Fibroblast of lung (primary cell): ENCODE measurements around the gene SUSD6. TPM values are rescaled to one million over a fixed set of nuclear protein-coding genes. Genes with fewer than 3 reads are reported as not detected.
A peak's percentile ranks its signal among the peaks of the same experiment; 100 is the strongest.

Experiments used
- DNase-seq, 2 donors: peaks; one replicate each; pipeline versions ENCODE4 v3.0.0 to v3.0.0-alpha.2; 2010; ENCODE audit warnings: low read depth in 2 of 2
- H2AFZ ChIP-seq: 2 replicates; pipeline ENCODE4 v1.5.1; 2012; ENCODE audit warnings: low read length, control low read depth, inconsistent platforms
- H3K27ac ChIP-seq: 2 replicates; pipeline ENCODE4 v1.5.1; 2011; ENCODE audit warnings: low read length, control low read depth; ENCODE audit not compliant: insufficient read depth
- H3K27me3 ChIP-seq: 2 replicates; pipeline ENCODE4 v1.5.1; 2011; ENCODE audit warnings: mild to moderate bottlenecking, low read length; ENCODE audit not compliant: control insufficient read depth, insufficient read depth
- H3K36me3 ChIP-seq: 2 replicates; pipeline ENCODE4 v1.5.1; 2011; ENCODE audit warnings: low read length; ENCODE audit not compliant: control insufficient read depth, insufficient read depth
- H3K4me1 ChIP-seq: 2 replicates; pipeline ENCODE4 v1.5.1; 2011; ENCODE audit warnings: low read length; ENCODE audit not compliant: control insufficient read depth, insufficient read depth; ENCODE audit errors: extremely low read depth
- H3K4me2 ChIP-seq: 2 replicates; pipeline ENCODE4 v1.5.1; 2011; ENCODE audit warnings: low read length, control low read depth; ENCODE audit not compliant: insufficient read depth; ENCODE audit errors: extremely low read depth
- H3K4me3 ChIP-seq, 4 experiments: fragments of 200-600 bp in 1 of 4; sonication (generic) in 1 of 4; replicated peaks in 1 of 4; 2 replicates each; pipeline ENCODE4 v1.5.1; 2011 to 2016; ENCODE audit warnings: low read length in 4 of 4, low read depth in 3 of 4, mild to moderate bottlenecking in 3 of 4, control low read depth in 2 of 4, inconsistent platforms in 1 of 4, mixed read lengths in 1 of 4; ENCODE audit not compliant: insufficient read depth in 1 of 4; ENCODE audit errors: control extremely low read depth in 1 of 4
- H3K79me2 ChIP-seq: 2 replicates; pipeline ENCODE4 v1.5.1; 2012; ENCODE audit warnings: mild to moderate bottlenecking, low read length, inconsistent platforms; ENCODE audit not compliant: control insufficient read depth, insufficient read depth
- H3K9ac ChIP-seq: 2 replicates; pipeline ENCODE4 v1.5.1; 2011; ENCODE audit warnings: mild to moderate bottlenecking, low read length, control low read depth; ENCODE audit not compliant: insufficient read depth
- H3K9me3 ChIP-seq: 2 replicates; pipeline ENCODE4 v1.5.1; 2012; ENCODE audit warnings: low read depth, low read length; ENCODE audit not compliant: control insufficient read depth, insufficient read depth
- H4K20me1 ChIP-seq: 2 replicates; pipeline ENCODE4 v1.5.1; 2011; ENCODE audit warnings: low read length; ENCODE audit not compliant: control insufficient read depth, insufficient read depth; ENCODE audit errors: extremely low read depth
- CTCF ChIP-seq, 2 donors: IDR thresholded peaks in 1 of 2; conservative IDR thresholded peaks in 1 of 2; 1 replicate in 1 of 2; 2 replicates in 1 of 2; pipeline ENCODE4 v1.5.1; 2011 to 2012; ENCODE audit warnings: low read length in 2 of 2, control low read depth in 1 of 2, inconsistent platforms in 1 of 2, low read depth in 1 of 2, mild to moderate bottlenecking in 1 of 2
- EZH2 ChIP-seq: IDR thresholded peaks from 2 replicates; pipeline ENCODE4 v1.5.1; 2012; ENCODE audit warnings: low read length, control low read depth, mild to moderate bottlenecking; ENCODE audit errors: missing control alignments
- polyA plus RNA-seq, 2 donors: library from polyadenylated mRNA; depleted of rRNA in 1 of 2; stranded (reverse) in 1 of 2; unstranded in 1 of 2; fragments of >200 nt; gene quantifications; 2 replicates each; pipeline ENCODE4 v1.2.1, GENCODE V29; 2011 to 2012; ENCODE audit warnings: missing spikeins in 1 of 2
- total RNA-seq: library from RNA; depleted of rRNA; stranded (reverse); fragments of >200 nt; gene quantifications from 2 replicates; pipeline ENCODE4 v1.2.1, GENCODE V29; 2014

SUSD6 gene
- total and polyA plus RNA-seq, 2 donors (not counting 1 experiment from before 2014, with no cell fraction given): 9.1 to 11.4 TPM

DNA sequence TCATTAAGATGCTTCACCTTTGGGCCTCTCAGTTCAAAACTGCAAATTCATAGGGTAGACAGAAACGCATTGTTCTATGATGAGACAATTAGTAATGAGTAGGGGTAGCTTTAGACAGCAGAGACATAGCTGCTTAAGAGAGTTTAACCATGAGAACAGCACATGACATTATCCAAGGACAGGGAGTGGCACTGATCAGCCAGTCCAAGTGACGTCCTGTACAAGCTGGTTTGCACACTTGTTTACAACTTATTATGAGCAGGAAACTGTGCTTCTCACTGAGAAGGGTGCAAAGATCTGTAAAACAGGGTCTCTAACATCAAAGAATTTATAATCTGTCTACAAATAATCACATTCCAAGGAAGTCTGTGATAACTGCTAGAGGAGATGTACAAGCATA is 144.4 kb downstream of the SUSD6 start:
- Histone ChIP-seq H3K4me1 (no peaks in the 10 kb centered on the region), H4K20me1 (no peaks in the 10 kb centered on the region), H3K36me3 (no peaks in the 10 kb centered on the region), H3K4me3 (no peak overlapping the region), H3K27ac (no peak overlapping the region), H3K4me2 (no peak overlapping the region), H3K9me3 (no peaks in the 10 kb centered on the region), H3K27me3 (no peaks in the 10 kb centered on the region), H3K9ac (no peak overlapping the region), H2AFZ (no peak overlapping the region), H3K79me2 (no peaks in the 10 kb centered on the region)
- no peak for DNase-seq
- TF ChIP-seq CTCF (conservative IDR thresholded peaks at IDR 0.05 in 1 of 2, IDR thresholded peaks at IDR 0.05 in 1 of 2; ENCODE audit: low read depth in 1 of 2, low read length in 2 of 2) (no peak), EZH2 (no peak)

DNA sequence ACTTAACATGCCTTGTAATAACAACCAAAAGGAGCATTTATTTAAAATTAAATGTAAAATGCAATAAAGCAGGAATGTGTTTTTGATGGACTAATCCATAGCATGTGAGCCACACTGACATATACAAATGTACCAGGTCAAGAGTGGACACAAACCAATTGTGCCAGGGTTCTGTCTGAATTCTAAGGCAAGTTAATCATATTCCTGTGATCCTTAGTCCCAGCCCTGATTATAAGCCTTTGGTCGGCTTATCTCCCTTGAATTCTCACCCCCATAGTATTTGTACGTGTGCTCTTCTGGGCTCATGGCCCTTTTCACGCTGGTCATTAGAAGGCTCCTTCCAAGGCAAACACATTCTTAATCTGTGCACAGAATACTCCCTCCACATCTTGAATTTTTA is 144.9 kb downstream of the SUSD6 start:
- no peak overlapping the region for H3K9ac ChIP-seq

DNA sequence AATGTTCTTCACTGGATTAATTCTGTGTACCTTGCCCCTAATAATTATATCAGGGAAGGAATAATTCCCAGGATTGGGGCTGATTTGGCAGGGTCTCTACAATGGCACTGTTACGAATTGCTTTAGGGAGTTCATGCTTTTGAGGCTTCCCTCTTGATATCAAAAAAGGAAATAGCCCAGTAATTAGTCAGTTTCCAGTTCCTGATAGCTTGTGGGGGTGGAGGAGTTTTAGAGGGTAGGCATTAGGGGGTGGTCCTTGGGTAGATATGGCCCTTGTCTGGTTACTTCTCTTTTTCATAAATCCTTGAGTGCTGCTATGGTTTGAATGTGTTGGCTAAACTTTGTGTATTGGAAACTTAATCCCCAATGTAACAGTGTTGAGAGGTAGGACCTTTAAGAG is 149.4 kb downstream of the SUSD6 start:
- H3K9me3 ChIP-seq: no peaks in the 10 kb centered on the region
- no peak overlapping the region for H3K27ac ChIP-seq
- H3K4me3 ChIP-seq: no peak overlapping the region
- H3K36me3 ChIP-seq: no peaks in the 10 kb centered on the region
- DNase-seq: peak in 1 of 2 donors; percentile 11
- no peaks in the 10 kb centered on the region for H3K4me1 ChIP-seq
- H3K4me2 ChIP-seq: no peak overlapping the region
- no peaks in the 10 kb centered on the region for H3K79me2 ChIP-seq
- no peaks in the 10 kb centered on the region for H3K27me3 ChIP-seq
- H2AFZ ChIP-seq: no peak overlapping the region
- H3K9ac ChIP-seq: no peak overlapping the region
- no peak for TF ChIP-seq CTCF (conservative IDR thresholded peaks at IDR 0.05 in 1 of 2, IDR thresholded peaks at IDR 0.05 in 1 of 2; ENCODE audit: low read depth in 1 of 2, low read length in 2 of 2)
- no peak for TF ChIP-seq EZH2
- no peaks in the 10 kb centered on the region for H4K20me1 ChIP-seq

More for the DNA sequence above, 144.9 kb downstream of the SUSD6 start:
- Histone ChIP-seq H4K20me1 (no peaks in the 10 kb centered on the region), H3K4me2 (no peak overlapping the region), H3K27me3 (no peaks in the 10 kb centered on the region), H3K9me3 (no peaks in the 10 kb centered on the region), H3K4me3 (no peak overlapping the region), H3K36me3 (no peaks in the 10 kb centered on the region), H3K79me2 (no peaks in the 10 kb centered on the region), H3K27ac (no peak overlapping the region), H3K4me1 (no peaks in the 10 kb centered on the region), H2AFZ (no peak overlapping the region)
- TF ChIP-seq CTCF (conservative IDR thresholded peaks at IDR 0.05 in 1 of 2, IDR thresholded peaks at IDR 0.05 in 1 of 2; ENCODE audit: low read depth in 1 of 2, low read length in 2 of 2): no peak
- TF ChIP-seq EZH2: no peak
- no peak for DNase-seq
